MM.1S (cell line): ENCODE results near the gene MSI1.

Experiments used
- DNase-seq: peaks from one replicate; pipeline ENCODE4 v3.0.0-alpha.2; 2015
- H2AFZ ChIP-seq: fragments of 300-600 bp; sonication (generic); 2 replicates; pipeline ENCODE4 v1.6.0; 2016; ENCODE audit warnings: antibody characterized with exemption, low read length
- H3F3A ChIP-seq: fragments of 300-600 bp; sonication (generic); 2 replicates; pipeline ENCODE4 v1.6.1; 2016; ENCODE audit warnings: mild to moderate bottlenecking, antibody characterized with exemption, low read length, moderate library complexity, mixed read lengths; ENCODE audit not compliant: insufficient read depth
- H3K27ac ChIP-seq: fragments of 300-600 bp; sonication (generic); 2 replicates; pipeline ENCODE4 v1.5.1; 2016; ENCODE audit warnings: mild to moderate bottlenecking, low read length
- H3K27me3 ChIP-seq: fragments of 300-600 bp; sonication (generic); replicated peaks from 2 replicates; pipeline ENCODE4 v1.6.0; 2016; ENCODE audit warnings: low read length; ENCODE audit not compliant: insufficient read depth
- H3K36me3 ChIP-seq: fragments of 300-600 bp; sonication (generic); replicated peaks from 2 replicates; pipeline ENCODE4 v1.6.1; 2016; ENCODE audit warnings: mild to moderate bottlenecking, low read length, mixed read lengths; ENCODE audit not compliant: insufficient read depth
- H3K4me1 ChIP-seq: fragments of 300-600 bp; sonication (generic); 2 replicates; pipeline ENCODE4 v1.6.1; 2016; ENCODE audit warnings: low read length, mixed read lengths
- H3K4me2 ChIP-seq: fragments of 300-600 bp; sonication (generic); 2 replicates; pipeline ENCODE4 v1.6.0; 2016; ENCODE audit warnings: low read depth, low read length
- H3K4me3 ChIP-seq: fragments of 300-600 bp; sonication (generic); 2 replicates; pipeline ENCODE4 v1.5.1; 2016; ENCODE audit warnings: low read length, mixed read lengths
- H3K79me2 ChIP-seq: fragments of 300-600 bp; sonication (generic); 2 replicates; pipeline ENCODE4 v1.6.1; 2016; ENCODE audit warnings: mixed run types, low read length, mixed read lengths
- H3K9ac ChIP-seq: fragments of 300-600 bp; sonication (generic); 2 replicates; pipeline ENCODE4 v1.6.1; 2016; ENCODE audit warnings: low read length, mixed read lengths
- H3K9me2 ChIP-seq: fragments of 300-600 bp; sonication (generic); replicated peaks from 2 replicates; pipeline ENCODE4 v1.6.1; 2016; ENCODE audit warnings: mild to moderate bottlenecking, low read length, mixed read lengths; ENCODE audit not compliant: insufficient read depth
- H3K9me3 ChIP-seq: fragments of 300-600 bp; sonication (generic); replicated peaks from 2 replicates; pipeline ENCODE4 v1.6.1; 2016; ENCODE audit warnings: mild to moderate bottlenecking, low read length, mixed read lengths; ENCODE audit not compliant: insufficient read depth
- H4K20me1 ChIP-seq: fragments of 300-600 bp; sonication (generic); 2 replicates; pipeline ENCODE4 v1.6.1; 2016; ENCODE audit warnings: mild to moderate bottlenecking, low read length, moderate library complexity, mixed read lengths; ENCODE audit not compliant: insufficient read depth
- CTCF ChIP-seq: fragments of 300-600 bp; sonication (generic); IDR thresholded peaks from 2 replicates; pipeline ENCODE4 v1.5.1; 2016; ENCODE audit warnings: antibody characterized with exemption, low read length, mixed read lengths
- EZH2 ChIP-seq: fragments of 300-600 bp; sonication (generic); optimal IDR thresholded peaks from 2 replicates; pipeline ENCODE3; 2017; ENCODE audit warnings: low read depth, mild to moderate bottlenecking, antibody characterized with exemption, low read length, mixed read lengths
- EZH2phosphoT487 ChIP-seq: fragments of 300-600 bp; sonication (generic); IDR thresholded peaks from 2 replicates; pipeline ENCODE4 v1.6.1; 2018; ENCODE audit warnings: antibody characterized with exemption, low read length

Gene MSI1

GRCh38 chr12:120324841-120325417 is 44.0 kb downstream of the MSI1 start:
- Histone ChIP-seq H3K9ac (no peak overlapping the region), H3K4me1 (no peaks in the 10 kb centered on the region), H3F3A (no peaks in the 10 kb centered on the region), H3K36me3 (no peaks in the 10 kb centered on the region), H3K27me3 (no peaks in the 10 kb centered on the region), H4K20me1 (no peaks in the 10 kb centered on the region), H3K9me2 (no peaks in the 10 kb centered on the region), H3K4me3 (no peak overlapping the region), H3K27ac (no peak overlapping the region), H3K4me2 (peak overlapping the region; percentile 82; the same call in 1 of the 2 replicates), H3K79me2 (no peaks in the 10 kb centered on the region), H3K9me3 (no peaks in the 10 kb centered on the region), H2AFZ (no peak overlapping the region)
- DNase-seq: no peak
- no peak for TF ChIP-seq EZH2phosphoT487
- no peak for TF ChIP-seq EZH2
- no peak for TF ChIP-seq CTCF

GRCh38 chr12:120323772-120324171 is 45.2 kb downstream of the MSI1 start:
- H2AFZ ChIP-seq: no peak overlapping the region
- H3K27me3 ChIP-seq: no peaks in the 10 kb centered on the region
- H3K36me3 ChIP-seq: no peaks in the 10 kb centered on the region
- no peaks in the 10 kb centered on the region for H3K9me2 ChIP-seq
- no peaks in the 10 kb centered on the region for H3K9me3 ChIP-seq
- TF ChIP-seq EZH2 (no peak), EZH2phosphoT487 (no peak), CTCF (no peak)
- H3K4me1 ChIP-seq: no peaks in the 10 kb centered on the region
- no peak overlapping the region for H3K9ac ChIP-seq
- H3K4me2 ChIP-seq: no peak overlapping the region
- H4K20me1 ChIP-seq: no peaks in the 10 kb centered on the region
- DNase-seq: no peak
- H3K4me3 ChIP-seq: no peak overlapping the region
- no peak overlapping the region for H3K27ac ChIP-seq
- H3F3A ChIP-seq: no peaks in the 10 kb centered on the region
- H3K79me2 ChIP-seq: no peaks in the 10 kb centered on the region

- no peak overlapping the region for H3K4me2 ChIP-seq
- H3K9me2 ChIP-seq: no peaks in the 10 kb centered on the region
- H2AFZ ChIP-seq: no peak overlapping the region
- TF ChIP-seq EZH2phosphoT487 (no peak), CTCF (no peak), EZH2 (no peak)
- H3K27ac ChIP-seq: no peak overlapping the region
- no peaks in the 10 kb centered on the region for H3K79me2 ChIP-seq
- DNase-seq: no peak
- H3K36me3 ChIP-seq: no peaks in the 10 kb centered on the region
- H3K4me3 ChIP-seq: no peak overlapping the region
- no peaks in the 10 kb centered on the region for H3K9me3 ChIP-seq
- H3K27me3 ChIP-seq: no peaks in the 10 kb centered on the region
- H3F3A ChIP-seq: no peaks in the 10 kb centered on the region
- no peak overlapping the region for H3K9ac ChIP-seq
- no peaks in the 10 kb centered on the region for H4K20me1 ChIP-seq
- no peaks in the 10 kb centered on the region for H3K4me1 ChIP-seq
Measured at GRCh38 chr12:120321382-120322202, 47.4 kb downstream of the MSI1 start.
